NB4 (cell line): Measurements from ENCODE around the gene SLC25A26.

ENCODE experiments used
- DNase-seq: peaks from one replicate; pipeline ENCODE4 v3.0.0; 2010; ENCODE audit warnings: low read depth
- H3K4me3 ChIP-seq: one replicate; pipeline ENCODE4 v1.5.1; 2011; ENCODE audit warnings: mild to moderate bottlenecking, low read depth, low read length, moderate library complexity
- CTCF ChIP-seq: IDR thresholded peaks from one replicate; pipeline ENCODE4 v1.5.1; 2012; ENCODE audit warnings: low read depth, low read length
- MAX ChIP-seq: IDR thresholded peaks from 2 replicates; pipeline ENCODE4 v1.6.1; 2011; ENCODE audit warnings: low read depth, low read length
- MYC ChIP-seq: IDR thresholded peaks from 2 replicates; pipeline ENCODE4 v1.6.1; 2011; ENCODE audit warnings: low read depth, low read length
- POLR2A ChIP-seq: IDR thresholded peaks from 2 replicates; pipeline ENCODE4 v1.6.1; 2011; ENCODE audit warnings: mild to moderate bottlenecking; ENCODE audit not compliant: insufficient read length; ENCODE audit errors: extremely low read depth

The SLC25A26 gene

DNA sequence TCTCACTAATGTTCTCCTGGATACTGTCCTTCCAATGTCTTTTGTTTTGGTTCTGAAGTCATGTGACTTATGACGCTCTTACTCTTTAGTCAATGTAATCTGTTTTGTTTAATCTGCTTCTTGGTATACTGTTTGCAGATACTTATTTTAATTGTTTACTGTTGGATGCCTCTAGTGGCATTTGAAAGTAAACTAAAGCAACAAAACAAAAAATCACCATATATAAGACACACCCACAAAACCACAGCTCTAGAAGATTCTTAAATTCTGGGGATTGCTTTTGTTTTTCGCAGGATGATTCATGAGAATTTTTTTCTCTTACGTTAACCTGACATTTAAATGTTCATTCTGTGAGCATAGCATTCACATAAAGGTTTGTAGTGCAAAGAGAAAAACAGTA, 16.8 kb downstream of the SLC25A26 start:
- H3K4me3 ChIP-seq: no peak overlapping the region
- no peak for DNase-seq
- TF ChIP-seq CTCF (no peak), MAX (no peak), MYC (no peak), POLR2A (no peak)

GRCh38 chr3:66239513-66240123, 18.8 kb downstream of the SLC25A26 start:
- no peak for DNase-seq
- H3K4me3 ChIP-seq: no peak overlapping the region
- TF ChIP-seq MAX (no peak), POLR2A (no peak), CTCF (no peak)

DNA sequence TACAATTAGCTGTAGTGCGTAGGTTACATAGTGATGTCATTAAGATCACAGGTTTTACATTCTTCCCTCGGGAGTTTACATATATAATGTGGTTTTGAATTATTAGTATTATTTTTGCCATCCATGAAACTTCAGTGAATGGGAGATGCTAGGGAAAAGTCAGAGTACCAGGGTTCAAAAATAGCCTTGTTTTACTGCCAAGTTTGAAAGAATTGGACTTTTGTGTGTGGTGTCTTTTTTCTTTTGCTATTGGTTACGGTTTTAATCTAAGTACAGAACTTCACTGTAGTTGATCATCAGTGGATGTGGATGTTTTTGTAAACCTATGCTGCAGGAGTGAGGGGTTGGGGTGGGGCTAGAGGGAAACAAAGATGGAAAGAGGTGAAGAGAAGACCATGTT, 20.7 kb downstream of the SLC25A26 start:
- H3K4me3 ChIP-seq: no peak overlapping the region
- TF ChIP-seq MYC (no peak), CTCF (no peak), MAX (no peak), POLR2A (no peak)
- no peak for DNase-seq

DNA sequence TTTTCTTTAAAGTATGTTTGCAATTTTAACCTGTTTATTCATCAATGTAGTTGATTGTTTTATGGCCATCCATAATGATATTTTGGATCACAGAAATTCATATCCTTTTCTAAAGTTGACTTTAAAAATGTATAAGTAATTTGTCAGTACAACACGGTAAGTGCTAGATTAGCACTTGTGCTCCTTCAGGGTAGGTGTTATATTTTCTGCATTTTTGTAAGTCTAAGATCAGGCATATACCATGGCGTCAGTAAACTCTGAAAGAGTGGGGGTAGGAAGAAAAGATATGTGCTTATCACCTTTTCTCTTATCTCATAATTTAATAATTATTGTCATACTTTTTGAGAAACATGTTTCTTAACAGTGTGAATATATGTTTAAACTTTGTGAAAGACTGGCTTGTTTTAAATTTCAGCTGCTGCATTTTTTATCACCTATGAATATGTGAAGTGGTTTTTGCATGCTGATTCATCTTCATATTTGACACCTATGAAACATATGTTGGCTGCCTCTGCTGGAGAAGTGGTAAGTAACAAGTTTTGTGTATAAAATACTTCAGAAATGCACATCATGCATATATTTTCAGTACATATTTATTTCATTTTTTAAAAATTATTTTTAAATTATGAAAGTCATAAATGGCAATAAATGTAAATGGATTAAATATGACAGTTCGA, 22.1 kb downstream of the SLC25A26 start:
- H3K4me3 ChIP-seq: no peak overlapping the region
- DNase-seq: no peak
- TF ChIP-seq MAX (no peak), MYC (no peak), CTCF (no peak), POLR2A (no peak)

- TF ChIP-seq MYC: no peak
- no peak for TF ChIP-seq MAX
- no peak for TF ChIP-seq POLR2A
- no peak for TF ChIP-seq CTCF
- no peak overlapping the region for H3K4me3 ChIP-seq
These were observed 27.8 kb downstream of the SLC25A26 start for GRCh38 chr3:66248641-66249040.

More at GRCh38 chr3:66248641-66249040, 27.8 kb downstream of the SLC25A26 start:
- no peak for DNase-seq
